Femur (tissue), 1 donor: Measurements from ENCODE around the gene ZFYVE28.

Source experiments
- DNase-seq: peaks from one replicate; pipeline ENCODE4 v3.0.0-alpha.2; 2017

The ZFYVE28 gene

DNA sequence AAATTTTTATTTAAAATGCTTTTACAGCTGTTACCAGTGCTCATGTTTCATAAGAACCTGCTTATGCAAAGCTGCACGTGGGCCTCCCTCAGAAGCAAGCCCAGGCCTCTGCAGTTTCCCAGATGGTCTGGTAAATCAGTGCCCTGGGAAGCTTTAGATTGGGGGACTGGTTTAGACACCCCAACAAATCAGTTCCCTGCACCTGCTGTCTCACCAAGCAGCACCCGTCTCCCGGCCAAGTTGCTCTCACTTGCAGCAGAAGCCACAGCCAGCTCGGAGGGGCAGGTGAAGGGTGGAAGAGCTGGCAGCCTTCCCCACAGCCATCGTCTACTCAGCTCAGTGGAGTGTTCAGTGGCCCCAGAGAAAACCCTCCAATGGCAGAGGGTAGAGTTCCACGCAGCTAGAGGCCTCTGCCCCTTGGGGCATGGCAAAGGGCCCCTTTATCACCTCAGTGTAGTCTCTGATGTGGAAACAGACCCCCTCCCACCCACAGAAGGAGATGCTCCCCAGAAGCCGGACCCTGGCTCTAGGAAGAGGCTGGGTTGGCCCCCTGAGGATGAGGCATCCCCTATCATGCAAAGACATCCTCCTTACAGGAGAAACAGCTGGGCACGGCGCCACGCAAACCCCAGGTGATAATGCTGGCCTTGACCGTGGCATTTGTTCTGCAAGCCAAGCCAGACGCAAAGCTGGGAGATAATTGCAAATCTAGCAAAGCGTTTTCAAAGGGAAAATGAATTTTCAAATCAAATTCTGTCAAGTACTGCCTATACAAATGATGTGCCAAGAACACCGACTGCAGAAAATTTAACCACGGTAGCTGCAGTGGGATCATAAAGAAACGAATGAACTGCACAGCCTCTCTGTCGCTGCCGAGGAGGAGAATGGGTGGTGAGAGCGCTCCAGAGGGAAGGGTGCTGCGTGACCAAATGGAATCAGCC, 51.9 kb downstream of the ZFYVE28 start:
- no peak for DNase-seq

DNA sequence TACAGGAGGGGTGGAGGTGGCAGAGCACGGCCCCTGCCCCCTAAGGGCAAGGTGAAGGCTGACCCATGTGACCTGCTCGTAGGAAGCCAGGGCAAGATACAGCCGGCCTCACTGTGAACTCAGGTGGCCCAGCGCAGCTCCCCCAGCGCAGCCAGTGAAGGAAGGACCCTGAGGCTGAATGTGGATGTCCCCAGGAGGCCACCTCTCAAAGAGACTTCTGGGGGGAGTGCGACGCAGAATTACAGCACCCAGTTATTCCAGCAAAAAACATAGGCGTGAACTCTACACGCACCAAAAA, 52.6 kb downstream of the ZFYVE28 start:
- no peak for DNase-seq

DNA sequence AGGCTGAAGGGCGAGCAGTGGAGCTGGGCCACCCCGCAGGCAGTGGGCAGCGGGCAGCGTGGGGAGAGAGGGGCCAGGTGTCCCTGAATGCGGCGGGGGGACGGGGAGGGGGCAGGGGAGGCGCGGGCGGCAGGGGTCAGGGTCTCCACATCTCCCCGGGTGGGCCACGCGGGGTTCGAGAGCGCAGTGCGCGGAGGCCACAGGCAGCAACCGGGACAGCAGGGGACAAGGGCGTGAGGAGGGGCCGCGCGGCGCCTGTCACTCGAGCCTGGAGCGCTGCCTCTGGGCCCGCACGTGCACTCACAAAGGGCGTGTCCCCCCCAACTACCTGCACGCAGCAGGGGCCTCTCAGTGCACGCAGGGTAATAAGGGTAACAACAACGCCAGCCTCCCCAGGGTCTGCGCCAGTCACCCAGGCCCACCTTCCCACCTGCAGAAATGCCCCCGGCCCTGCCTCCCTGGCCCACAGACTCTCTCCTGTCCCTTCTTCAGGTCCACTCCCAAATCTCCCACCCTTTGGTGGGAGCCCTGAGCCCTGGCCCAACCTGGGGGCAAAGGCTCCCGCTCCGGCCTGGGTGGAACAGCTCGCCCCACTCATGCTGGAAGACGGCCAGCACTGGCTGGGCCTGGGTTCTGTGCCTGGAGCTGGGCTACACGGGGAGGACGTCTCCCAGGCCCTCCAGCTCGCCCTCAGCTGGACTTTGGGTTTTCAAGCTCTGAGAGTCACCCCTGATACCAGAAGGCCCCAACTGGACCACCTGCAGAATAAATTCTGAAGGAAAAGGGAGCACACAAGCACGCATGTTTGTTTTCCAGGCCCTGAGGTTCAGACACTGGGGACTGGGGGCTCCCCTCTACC, 53.2 kb downstream of the ZFYVE28 start:
- DNase-seq = no peak

DNA sequence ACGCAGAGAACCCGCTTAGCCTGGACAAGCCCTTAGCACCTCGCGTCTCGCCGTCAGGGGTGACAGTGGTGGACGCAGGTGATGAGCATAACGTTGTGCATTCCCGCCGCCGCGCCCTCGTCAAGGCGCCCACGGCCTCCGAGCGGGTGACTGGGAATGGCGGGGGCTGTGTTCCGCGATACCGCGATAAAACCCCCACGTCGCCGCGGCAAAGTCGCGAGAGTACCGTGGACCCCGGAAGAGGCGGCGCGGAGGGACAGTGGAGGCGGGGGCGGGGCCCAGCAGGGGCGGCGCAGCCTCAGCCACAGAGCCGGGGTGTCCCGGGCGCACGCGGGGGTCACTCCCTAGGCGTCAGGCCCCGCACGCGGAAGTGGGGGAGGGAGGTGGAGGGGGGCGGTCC, 53.8 kb downstream of the ZFYVE28 start:
- peak; percentile 60 for DNase-seq

DNA sequence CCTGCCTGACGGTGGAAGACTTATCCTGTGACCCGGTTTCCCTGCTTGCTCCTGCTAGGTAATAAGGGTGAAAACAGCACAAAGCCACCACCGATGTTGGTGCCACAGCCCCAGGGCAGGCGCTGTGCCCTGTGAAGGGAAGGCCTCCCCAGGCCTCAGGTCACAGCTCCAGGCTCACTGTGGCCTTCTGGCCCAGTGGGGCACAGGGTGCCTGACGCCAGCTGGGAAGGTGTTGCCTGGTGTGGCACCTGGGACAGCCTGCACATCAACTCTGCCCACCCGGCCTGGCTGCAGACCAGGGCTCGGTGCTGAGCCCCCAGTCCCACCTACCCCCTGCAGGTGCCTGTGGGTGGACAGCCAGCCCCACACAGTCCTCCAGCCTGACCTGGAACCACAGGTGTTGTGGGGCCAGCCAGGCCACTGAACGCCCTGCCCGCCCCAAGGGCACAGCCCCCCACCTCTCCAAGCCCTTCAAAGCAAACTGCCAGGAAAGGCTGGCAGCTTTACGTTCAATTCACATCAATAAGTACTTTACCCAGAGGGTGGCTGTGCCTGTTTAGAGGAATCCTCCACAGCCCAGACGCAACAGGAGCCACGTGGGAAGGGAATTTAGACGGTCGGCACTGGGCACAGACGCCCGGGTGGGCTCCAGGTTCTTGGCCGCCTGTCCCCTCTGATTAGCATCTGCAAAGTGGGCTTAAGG, 54.3 kb downstream of the ZFYVE28 start:
- DNase-seq = no peak

DNA sequence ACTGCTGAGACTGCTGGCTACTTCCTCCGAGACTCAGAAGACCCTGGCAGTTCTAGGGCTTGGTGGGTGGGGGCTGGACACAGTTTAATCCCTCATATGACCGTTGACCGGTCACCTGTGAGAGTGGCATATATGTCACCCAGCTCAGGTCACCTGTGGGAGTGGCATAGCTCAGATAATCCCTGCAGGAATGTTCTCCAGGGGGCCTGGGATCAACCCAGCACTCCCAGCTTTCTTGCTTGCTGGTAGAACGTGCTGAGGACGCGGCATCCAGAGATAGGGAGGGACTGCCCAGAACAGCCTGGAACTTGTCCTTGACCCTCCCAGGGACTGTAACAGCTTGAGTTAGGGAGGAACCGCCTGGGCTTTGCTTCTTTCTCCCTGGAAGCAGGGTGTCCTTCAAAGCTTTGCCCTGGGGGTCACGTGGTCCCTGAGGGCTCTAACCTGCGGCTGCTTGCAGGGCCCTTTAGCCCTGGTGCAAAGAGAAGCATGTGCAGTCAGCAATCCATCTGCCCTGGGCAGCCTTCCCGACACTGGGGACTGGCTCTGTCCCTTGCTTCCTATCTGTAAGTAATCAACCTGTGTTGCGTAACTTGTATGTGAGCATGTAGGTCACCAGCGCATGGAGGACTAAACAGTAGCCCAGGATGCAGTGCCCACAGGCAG, 55.3 kb downstream of the ZFYVE28 start:
- no peak for DNase-seq

DNA sequence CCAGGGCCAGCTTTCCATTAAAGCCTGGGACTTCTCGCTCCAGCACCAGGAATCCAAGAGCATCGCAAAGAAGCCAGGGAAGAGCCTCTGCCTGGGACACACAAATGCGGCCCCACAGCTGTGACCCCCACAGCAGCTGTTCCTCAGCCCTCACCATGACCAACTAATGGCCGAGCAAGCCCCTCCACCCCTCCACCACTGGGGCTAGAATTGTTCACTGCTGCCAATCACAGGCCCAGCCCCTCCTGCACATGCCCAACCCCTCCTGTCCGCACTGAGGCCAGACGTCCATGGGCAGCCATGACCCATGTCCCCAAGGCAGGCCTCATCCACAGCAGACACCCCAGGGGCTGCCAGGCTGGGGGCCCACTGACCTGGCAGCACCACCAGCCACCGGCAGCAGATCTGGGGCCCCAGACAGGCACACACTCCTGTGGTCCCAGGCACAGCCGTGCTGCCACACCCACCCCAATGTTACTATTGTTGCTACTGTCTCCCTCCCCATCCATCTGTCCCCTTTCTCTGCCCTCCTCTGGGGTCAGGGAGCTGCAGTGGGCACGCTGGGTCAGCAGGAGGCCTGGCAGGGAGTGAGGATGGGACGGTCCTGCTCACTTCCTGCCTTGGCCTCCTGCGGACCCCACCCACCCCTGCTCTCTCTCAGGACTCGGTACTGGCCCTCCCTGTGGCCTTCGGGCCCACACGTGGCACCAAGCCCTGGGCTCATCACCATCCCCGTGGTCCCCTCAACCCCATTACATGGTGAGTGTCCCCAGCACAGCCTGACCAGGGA, 56.0 kb downstream of the ZFYVE28 start:
- DNase-seq = peak; percentile 53

DNA sequence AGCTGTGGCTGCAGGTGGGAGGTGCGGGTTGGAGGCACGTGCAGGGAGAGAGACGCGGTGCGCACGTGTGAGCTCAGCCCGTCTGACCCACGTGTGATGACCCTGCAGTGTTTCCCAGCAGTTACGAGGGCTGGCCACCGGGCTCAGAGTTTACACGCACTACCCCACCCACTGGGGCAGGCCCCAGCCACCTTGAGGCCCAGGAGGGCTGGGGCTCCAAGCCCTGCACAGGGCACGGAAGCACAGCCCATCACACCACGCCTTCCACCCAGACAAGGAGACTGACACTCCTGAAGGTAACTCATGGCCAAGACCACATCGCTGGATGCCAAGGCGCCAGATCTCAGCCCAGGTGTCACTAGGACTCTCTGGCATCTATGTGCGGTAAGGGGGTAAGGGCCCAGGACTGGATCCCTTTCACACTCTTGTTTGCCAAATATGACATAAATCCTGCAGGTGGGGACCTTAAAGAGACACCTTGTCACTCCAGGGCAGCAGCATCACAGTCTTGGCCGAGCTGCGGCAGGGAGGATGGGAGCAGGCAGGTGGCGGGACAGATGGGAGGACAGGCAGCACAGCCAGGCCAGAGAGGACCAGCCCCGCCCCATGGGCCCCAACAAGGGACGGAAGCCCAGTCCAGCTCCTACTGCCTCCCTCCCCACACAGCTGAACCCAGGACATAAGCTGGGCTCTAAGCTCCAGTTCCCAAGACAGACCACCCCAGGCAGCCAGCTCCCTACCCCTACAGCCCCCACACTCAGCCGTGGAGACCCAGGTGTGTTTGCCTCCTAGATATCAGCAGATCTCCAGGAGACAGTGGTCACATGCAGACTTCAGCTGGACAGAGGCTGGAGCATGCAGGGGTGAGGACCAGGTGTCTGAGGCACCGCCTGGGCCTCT, 56.8 kb downstream of the ZFYVE28 start:
- no peak for DNase-seq

DNA sequence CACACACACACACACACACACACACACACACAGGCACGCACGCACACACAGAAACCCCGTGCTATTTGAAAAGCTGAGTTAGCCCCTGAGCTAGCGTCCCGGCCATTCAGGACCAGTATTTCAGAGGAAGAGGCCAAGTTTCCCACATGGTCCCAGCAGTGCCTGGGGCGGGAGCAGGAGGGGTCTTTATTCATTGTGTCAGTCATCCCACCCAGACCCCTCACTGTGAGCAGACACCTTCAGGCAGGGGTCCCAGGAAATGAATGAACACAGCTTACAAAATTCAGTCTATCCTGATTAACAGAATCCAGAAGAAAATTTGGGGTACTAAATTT, 58.1 kb downstream of the ZFYVE28 start:
- no peak for DNase-seq

DNA sequence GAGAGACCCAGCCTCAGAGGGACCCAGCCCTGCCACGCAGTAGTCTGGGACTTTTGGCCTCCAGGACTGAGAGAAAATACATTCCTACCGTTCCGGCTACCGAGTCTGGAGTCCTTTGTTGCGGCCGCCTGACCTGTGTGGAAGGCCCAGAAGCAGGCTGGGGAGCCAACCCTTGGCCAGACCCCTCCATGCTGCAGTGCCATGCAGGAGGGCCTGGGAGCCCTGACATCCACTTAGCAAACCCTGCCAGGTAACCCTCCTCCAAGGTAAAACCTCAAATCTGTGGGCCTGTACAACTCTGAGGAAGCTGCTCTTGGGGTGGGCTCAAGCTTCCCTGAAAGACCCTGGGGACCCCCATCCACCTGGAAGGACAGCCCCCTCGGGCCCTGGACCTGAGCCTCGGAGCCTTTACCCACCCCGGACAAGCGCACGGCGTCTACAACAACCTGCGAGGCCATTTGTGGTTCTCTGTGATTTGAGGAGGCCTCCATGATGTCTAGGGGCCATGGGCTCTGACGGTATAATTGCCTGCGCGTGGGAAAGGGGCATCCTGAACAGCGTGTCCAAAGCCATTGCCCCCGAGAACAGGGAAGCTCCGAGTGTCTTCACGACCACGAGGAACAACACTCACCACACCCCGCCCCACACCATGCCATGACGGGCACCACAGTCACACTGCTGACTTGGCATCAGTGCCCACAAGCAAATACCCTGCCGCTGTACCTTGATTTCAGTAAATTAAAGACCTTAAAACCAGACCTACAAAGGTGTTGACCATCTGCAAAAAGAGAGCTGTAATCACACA, 58.7 kb downstream of the ZFYVE28 start:
- DNase-seq = no peak

DNA sequence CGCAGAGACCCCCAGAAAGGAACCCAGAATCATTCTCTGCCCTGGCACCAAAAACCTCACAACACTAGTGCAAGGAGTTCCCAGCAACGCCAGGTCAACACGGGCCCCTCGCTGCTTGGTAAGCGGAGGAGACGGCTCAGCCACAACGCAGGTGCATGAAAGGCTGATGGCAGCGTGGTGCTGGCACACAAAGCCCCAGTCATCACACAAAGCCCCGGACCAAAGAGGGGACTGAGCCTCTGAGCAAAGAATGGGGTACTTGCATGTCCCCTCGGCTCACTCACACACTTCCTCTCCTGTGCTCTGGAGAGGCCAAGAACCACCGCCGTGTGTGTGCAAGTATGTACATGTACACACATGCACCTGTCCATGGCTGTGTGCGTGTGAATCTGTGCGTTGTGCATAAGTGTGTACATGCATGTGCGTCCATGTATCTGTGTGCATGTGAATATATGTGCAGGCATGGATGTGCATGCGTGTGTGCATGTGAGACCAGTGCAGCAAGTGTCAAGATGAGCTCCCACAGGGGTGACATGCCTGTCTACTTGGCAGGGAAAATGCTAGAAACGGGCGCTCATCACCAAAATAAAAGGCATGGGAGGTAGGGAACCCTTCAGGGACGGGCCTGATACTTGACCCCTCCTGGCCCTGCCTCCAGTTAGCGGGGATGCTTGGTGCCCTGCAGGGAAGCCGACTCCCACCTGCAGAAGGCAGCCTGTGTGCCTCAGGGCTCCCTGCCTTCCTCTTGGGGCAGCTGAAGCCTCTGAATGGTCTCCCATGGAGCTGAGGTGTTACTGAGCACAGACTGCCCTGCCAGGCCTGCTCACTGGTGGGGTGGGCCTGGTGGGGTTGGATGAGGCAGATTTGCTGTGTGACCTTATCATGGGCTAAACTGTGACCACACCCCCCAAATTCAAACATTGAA, 60.4 kb downstream of the ZFYVE28 start:
- no peak for DNase-seq

DNA sequence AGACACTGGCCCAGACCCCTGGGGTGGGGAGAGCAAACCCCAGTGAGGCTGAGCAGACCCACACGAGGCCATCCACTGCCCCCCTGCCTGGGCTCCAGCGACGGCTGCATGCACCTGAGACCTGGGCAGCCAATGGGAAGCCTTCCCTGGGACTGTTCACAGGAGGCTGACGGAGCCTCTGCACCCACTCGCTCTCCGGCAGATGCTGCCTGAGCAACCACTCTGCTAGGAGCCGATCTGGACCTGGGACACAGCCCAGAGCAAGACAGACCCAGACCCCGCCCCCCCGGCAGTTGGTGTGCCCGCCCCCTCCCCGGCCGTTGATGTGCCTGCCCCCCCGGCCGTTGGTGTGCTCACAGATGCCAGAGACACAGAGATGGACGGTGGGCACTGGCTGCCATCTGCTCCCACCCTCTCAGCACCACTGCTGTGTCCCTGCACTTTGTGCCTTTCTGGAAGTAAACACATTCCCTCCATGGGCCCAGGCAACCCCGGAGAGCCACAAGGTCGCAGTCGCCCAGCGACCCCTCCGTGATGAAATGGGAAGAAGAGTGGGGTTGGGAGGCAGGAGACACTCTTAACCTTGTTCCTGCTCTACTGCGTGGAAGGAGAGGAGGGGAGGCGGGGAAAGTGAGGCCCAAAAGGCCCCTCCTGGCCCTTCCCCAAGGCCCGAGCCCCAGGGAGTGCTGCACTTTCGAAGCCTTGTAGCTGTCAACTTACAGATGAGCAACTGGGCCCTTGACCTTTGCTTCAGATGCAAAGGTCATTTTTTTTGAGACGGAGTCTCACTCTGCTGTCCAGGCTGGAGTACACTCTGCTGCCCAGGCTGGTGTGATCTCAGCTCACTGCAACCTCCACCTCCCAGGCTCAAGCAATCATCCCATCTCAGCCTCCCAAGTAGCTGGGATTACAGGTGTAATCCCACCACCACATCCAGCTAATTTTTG, 62.0 kb downstream of the ZFYVE28 start:
- DNase-seq = peak; percentile 12

DNA sequence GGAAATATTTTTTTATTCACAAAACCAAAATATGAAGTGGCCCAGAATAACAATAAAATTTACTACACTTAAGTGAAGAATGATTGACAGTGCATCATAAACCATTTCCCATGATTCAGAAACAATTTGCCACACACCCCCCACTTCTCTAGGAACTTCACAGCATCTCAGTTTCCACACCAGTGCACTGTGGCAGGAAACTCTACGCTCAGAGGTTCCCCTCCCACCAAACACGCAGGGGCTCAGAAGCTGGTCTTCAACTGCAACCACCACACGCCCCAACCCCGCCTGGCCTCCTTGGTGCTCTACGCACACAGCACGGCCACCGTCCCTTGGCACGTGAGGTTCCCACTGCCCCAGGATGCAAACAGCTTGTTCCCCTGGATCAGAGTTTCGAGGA, 63.7 kb downstream of the ZFYVE28 start:
- DNase-seq = no peak

DNA sequence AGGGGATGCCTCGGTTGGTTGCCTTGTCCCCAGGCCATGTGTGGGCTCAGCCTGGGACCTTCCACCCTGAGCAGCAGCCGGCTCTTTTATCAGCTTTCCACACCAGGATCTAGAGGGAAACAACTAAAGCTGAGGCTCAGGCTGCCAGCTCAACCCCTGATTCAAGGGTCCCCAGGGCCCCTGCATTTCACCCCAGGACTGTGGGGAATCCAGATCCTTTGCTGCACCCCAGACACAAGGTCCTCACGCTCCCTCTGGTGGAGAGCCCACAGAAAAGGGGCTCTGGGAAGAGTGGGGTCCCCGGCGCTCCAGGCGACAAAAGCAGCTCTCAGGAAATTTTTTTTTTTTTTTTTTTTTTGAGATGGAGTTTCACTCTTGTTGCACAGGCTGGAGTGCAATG, 64.3 kb downstream of the ZFYVE28 start:
- DNase-seq = peak; percentile 17

DNA sequence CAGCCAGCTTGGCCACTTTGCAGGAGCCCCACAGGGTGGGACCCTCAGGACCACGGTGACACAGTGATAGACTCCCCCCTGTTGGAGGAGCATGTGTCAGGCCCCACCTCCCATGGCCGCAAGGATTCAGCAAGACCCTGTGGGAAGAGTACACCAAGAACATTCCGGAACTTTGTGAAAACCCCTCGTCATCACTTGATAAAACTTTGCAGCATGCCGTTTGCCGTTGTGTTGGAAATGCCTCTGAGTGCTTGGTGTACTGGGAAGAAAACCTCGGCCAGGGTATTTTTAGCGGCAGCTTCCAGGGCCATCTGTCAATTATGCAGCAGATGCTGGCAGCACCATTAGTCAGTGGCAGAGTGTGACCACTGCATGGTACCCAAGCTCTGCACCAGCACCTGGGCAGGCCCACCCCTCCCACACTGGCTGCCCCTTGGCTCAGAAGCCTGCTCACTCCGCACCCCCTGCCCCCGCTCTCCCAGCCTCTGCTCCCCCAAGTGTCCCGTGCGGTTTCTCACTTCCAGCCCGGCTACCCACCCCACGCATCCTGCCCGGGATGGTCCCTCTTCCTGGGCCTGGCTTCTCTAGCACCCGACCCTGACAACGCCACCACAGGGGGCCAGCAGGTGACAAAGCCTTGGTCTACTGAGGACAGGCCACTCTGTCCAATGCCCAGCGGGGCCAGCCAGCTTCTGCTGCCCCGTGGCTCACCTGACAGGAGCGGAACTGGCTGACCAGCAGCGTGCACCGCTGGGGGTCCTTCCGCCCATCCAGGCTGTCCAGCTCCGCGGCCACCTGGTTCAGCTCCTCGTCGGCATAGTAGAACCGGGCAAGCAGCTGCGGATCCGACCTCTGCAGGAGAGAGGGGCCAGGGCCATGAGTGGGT, 65.0 kb downstream of the ZFYVE28 start:
- DNase-seq = peak; percentile 45

DNA sequence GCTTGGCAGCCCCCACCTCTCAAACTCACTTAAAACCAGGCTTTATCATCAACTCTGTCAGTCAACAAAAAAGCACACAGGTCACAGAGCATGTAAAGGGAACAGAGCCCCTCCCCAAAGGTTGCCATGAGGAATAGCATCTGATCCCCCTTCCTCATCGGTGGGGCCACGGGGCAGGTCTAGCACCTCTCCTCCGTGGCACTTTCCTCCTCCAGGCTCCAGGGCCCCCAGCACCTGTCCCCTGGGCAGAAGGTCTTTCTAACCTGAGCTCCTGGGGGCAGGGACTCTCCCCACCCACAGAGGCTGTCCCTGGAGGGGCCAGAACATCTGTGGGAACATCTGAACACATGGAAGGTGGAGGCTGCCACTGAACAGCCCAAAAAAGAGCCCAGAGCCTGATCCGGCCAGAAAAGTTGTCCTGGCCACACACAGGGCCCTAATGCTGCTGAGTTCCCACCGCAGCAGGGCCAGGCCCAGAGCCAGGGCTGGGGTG, 65.7 kb downstream of the ZFYVE28 start:
- DNase-seq = peak; percentile 19

DNA sequence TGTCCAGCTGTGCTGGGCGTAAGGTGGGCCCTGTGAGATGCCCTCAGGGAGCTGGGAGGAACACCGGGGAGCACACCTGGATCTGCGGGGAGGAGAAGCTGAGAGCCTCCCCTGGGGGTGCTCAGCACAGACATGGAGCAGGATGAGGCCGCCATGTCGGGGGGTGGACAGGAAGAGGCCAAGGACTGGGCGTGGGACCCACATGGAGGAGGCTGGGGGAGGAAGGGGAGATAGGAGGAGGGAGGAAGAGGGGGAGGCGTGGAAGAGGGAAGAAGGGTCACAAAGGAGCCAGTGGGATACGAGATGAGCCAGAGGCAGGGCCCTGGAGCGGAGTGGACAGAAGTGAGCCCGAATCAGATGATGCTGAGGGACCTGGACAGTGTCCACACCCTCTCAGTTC, 66.3 kb downstream of the ZFYVE28 start:
- peak; percentile 8 for DNase-seq
